ENCODE data around the gene CAMK1. TPM values are rescaled to one million over a fixed set of nuclear protein-coding genes. Genes with fewer than 3 reads are reported as not detected.

CAMK1 gene
- total and polyA plus RNA-seq, 4 donors, result 13.8 to 20.1 (median 16.7) TPM

DNA sequence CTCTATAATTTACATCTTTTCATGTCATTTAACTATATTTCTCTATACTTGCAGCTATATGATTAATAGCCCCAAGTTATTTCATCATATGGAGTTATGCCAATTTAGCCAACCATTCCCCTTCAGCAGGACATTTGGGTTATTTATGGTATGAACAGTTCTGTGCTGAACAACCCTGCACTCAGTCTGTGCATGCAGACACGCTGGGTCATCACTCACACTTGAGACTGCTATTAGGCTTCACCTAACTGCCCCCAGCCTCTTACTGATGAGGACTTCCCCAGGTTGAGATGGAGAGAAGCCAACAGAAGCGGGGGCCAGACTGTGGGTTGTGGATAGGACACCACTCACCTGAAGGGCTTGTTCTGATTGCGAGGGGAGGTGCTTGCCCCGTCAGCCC lies 15.2 kb upstream of the CAMK1 start:
- Histone ChIP-seq H3K4me1 (ENCODE audit: control insufficient read depth in 4 of 4, insufficient read depth in 4 of 4, low read length in 3 of 4) (peaks cover 6 to 24% (median 15%) of the 10 kb centered on the region in 4 donors), H3K36me3 (ENCODE audit: control insufficient read depth in 4 of 4, insufficient read depth in 3 of 4, low read depth in 1 of 4, low read length in 3 of 4) (peaks cover 2 to 47% (median 34%) of the 10 kb centered on the region in 4 donors), H3K4me3 (ENCODE audit: low read depth in 1 of 3, low read length in 3 of 3) (no peak overlapping the region), H3K27me3 (ENCODE audit: control insufficient read depth in 4 of 4, insufficient read depth in 4 of 4, low read length in 3 of 4) (no peaks in the 10 kb centered on the region), H3K27ac (ENCODE audit: low read depth in 1 of 2, low read length in 2 of 2) (no peak overlapping the region), H3K9ac (ENCODE audit: low read depth in 1 of 2, low read length in 2 of 2) (no peak overlapping the region), H3K9me3 (ENCODE audit: control insufficient read depth in 4 of 4, low read length in 3 of 4) (no peaks in the 10 kb centered on the region)
- DNase-seq (ENCODE audit: low spot score), result no peak
- no peak for TF ChIP-seq RXRA (IDR thresholded peaks at IDR 0.05)
- no peak for TF ChIP-seq FOXA1 (IDR thresholded peaks at IDR 0.05)
- TF ChIP-seq NR2F2 (IDR thresholded peaks at IDR 0.05), result no peak
- no peak for TF ChIP-seq JUND (IDR thresholded peaks at IDR 0.05)
- TF ChIP-seq, protein P1, sequence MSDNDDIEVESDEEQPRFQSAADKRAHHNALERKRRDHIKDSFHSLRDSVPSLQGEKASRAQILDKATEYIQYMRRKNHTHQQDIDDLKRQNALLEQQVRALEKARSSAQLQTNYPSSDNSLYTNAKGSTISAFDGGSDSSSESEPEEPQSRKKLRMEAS (IDR thresholded peaks at IDR 0.05), result no peak
- TF ChIP-seq, protein P2, sequence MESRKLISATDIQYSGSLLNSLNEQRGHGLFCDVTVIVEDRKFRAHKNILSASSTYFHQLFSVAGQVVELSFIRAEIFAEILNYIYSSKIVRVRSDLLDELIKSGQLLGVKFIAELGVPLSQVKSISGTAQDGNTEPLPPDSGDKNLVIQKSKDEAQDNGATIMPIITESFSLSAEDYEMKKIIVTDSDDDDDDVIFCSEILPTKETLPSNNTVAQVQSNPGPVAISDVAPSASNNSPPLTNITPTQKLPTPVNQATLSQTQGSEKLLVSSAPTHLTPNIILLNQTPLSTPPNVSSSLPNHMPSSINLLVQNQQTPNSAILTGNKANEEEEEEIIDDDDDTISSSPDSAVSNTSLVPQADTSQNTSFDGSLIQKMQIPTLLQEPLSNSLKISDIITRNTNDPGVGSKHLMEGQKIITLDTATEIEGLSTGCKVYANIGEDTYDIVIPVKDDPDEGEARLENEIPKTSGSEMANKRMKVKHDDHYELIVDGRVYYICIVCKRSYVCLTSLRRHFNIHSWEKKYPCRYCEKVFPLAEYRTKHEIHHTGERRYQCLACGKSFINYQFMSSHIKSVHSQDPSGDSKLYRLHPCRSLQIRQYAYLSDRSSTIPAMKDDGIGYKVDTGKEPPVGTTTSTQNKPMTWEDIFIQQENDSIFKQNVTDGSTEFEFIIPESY (IDR thresholded peaks at IDR 0.05), result no peak
- TF ChIP-seq SP1 (IDR thresholded peaks at IDR 0.05), result no peak
- TF ChIP-seq, protein P3, sequence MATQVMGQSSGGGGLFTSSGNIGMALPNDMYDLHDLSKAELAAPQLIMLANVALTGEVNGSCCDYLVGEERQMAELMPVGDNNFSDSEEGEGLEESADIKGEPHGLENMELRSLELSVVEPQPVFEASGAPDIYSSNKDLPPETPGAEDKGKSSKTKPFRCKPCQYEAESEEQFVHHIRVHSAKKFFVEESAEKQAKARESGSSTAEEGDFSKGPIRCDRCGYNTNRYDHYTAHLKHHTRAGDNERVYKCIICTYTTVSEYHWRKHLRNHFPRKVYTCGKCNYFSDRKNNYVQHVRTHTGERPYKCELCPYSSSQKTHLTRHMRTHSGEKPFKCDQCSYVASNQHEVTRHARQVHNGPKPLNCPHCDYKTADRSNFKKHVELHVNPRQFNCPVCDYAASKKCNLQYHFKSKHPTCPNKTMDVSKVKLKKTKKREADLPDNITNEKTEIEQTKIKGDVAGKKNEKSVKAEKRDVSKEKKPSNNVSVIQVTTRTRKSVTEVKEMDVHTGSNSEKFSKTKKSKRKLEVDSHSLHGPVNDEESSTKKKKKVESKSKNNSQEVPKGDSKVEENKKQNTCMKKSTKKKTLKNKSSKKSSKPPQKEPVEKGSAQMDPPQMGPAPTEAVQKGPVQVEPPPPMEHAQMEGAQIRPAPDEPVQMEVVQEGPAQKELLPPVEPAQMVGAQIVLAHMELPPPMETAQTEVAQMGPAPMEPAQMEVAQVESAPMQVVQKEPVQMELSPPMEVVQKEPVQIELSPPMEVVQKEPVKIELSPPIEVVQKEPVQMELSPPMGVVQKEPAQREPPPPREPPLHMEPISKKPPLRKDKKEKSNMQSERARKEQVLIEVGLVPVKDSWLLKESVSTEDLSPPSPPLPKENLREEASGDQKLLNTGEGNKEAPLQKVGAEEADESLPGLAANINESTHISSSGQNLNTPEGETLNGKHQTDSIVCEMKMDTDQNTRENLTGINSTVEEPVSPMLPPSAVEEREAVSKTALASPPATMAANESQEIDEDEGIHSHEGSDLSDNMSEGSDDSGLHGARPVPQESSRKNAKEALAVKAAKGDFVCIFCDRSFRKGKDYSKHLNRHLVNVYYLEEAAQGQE (IDR thresholded peaks at IDR 0.05), result no peak
- no peak for TF ChIP-seq FOXA2 (IDR thresholded peaks at IDR 0.05)
- no peak for TF ChIP-seq HNF4G (IDR thresholded peaks at IDR 0.05)
- TF ChIP-seq EGR1 (IDR thresholded peaks at IDR 0.05; ENCODE audit: low read depth in 2 of 2), result no peak
- TF ChIP-seq HNF4A (conservative IDR thresholded peaks at IDR 0.05), result no peak
- TF ChIP-seq, protein P4, sequence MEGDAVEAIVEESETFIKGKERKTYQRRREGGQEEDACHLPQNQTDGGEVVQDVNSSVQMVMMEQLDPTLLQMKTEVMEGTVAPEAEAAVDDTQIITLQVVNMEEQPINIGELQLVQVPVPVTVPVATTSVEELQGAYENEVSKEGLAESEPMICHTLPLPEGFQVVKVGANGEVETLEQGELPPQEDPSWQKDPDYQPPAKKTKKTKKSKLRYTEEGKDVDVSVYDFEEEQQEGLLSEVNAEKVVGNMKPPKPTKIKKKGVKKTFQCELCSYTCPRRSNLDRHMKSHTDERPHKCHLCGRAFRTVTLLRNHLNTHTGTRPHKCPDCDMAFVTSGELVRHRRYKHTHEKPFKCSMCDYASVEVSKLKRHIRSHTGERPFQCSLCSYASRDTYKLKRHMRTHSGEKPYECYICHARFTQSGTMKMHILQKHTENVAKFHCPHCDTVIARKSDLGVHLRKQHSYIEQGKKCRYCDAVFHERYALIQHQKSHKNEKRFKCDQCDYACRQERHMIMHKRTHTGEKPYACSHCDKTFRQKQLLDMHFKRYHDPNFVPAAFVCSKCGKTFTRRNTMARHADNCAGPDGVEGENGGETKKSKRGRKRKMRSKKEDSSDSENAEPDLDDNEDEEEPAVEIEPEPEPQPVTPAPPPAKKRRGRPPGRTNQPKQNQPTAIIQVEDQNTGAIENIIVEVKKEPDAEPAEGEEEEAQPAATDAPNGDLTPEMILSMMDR (IDR thresholded peaks at IDR 0.05; ENCODE audit: low read depth, low read length, missing input control), result no peak
- no peak for TF ChIP-seq GABPA (IDR thresholded peaks at IDR 0.05 in 1 of 2, conservative IDR thresholded peaks at IDR 0.05 in 1 of 2)
- WGBS, result 96% methylated on average over 4 of the region's 4 CpGs

DNA sequence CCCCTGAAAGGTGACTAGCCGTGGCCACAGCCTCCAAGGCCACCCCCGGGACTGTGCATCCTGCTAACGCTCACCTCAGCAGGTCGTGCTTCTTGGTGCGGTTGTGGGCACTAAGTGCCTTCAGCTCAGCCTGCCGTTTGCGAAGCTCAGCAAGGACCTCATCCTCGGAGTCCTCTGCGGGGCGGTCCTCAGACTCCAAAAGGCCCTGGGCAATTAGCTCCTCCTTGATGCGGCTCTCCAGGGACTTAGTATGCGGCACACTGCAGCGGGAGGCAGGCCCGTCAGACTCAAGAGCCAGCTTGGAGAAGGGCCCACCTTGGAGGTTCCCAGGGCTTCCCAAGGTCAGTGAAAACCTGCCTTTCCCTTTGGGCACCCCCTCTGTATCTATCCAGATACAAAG lies 14.2 kb upstream of the CAMK1 start:
- H3K27me3 ChIP-seq (ENCODE audit: control insufficient read depth in 4 of 4, insufficient read depth in 4 of 4, low read length in 3 of 4), result no peaks in the 10 kb centered on the region
- H3K27ac ChIP-seq (ENCODE audit: low read depth in 1 of 2, low read length in 2 of 2), result no peak overlapping the region
- TF ChIP-seq, protein P2 (IDR thresholded peaks at IDR 0.05), result no peak
- TF ChIP-seq RXRA (IDR thresholded peaks at IDR 0.05) (no peak), HNF4A (conservative IDR thresholded peaks at IDR 0.05) (no peak), NR2F2 (IDR thresholded peaks at IDR 0.05) (no peak), JUND (IDR thresholded peaks at IDR 0.05) (no peak), FOXA2 (IDR thresholded peaks at IDR 0.05) (no peak), FOXA1 (IDR thresholded peaks at IDR 0.05) (no peak), HNF4G (IDR thresholded peaks at IDR 0.05) (no peak)
- TF ChIP-seq, protein P4 (IDR thresholded peaks at IDR 0.05; ENCODE audit: low read depth, low read length, missing input control), result no peak
- TF ChIP-seq, protein P1 (IDR thresholded peaks at IDR 0.05), result no peak
- TF ChIP-seq, protein P3 (IDR thresholded peaks at IDR 0.05), result no peak
- 96% methylated on average over 14 of the region's 14 CpGs for WGBS
- H3K9me3 ChIP-seq (ENCODE audit: control insufficient read depth in 4 of 4, low read length in 3 of 4), result no peaks in the 10 kb centered on the region
- peaks cover 2 to 37% (median 25%) of the 10 kb centered on the region in 4 donors for H3K36me3 ChIP-seq (ENCODE audit: control insufficient read depth in 4 of 4, insufficient read depth in 3 of 4, low read depth in 1 of 4, low read length in 3 of 4)
- no peak for DNase-seq (ENCODE audit: low spot score)
- H3K9ac ChIP-seq (ENCODE audit: low read depth in 1 of 2, low read length in 2 of 2), result no peak overlapping the region
- peaks cover 6 to 30% (median 17%) of the 10 kb centered on the region in 4 donors for H3K4me1 ChIP-seq (ENCODE audit: control insufficient read depth in 4 of 4, insufficient read depth in 4 of 4, low read length in 3 of 4)
- H3K4me3 ChIP-seq (ENCODE audit: low read depth in 1 of 3, low read length in 3 of 3), result no peak overlapping the region

All from liver (tissue), 9 donors.